ENCODE data around the gene LHFPL5.
A peak's percentile ranks its signal among the peaks of the same experiment; 100 is the strongest.

The LHFPL5 gene

GRCh38 chr6:35794536-35795452 is 10.4 kb upstream of the LHFPL5 start:
- no peak for DNase-seq

GRCh38 chr6:35795453-35796071 is 9.6 kb upstream of the LHFPL5 start:
- DNase-seq, result no peak

- no peak for DNase-seq
Measured at GRCh38 chr6:35796236-35796635, 8.9 kb upstream of the LHFPL5 start.

GRCh38 chr6:35797837-35798526 is 7.2 kb upstream of the LHFPL5 start:
- DNase-seq, result no peak

GRCh38 chr6:35798706-35799105 is 6.4 kb upstream of the LHFPL5 start:
- no peak for DNase-seq

GRCh38 chr6:35801148-35801547 is 4.0 kb upstream of the LHFPL5 start:
- DNase-seq, result no peak

GRCh38 chr6:35808688-35809087 is 3.5 kb downstream of the LHFPL5 start:
- DNase-seq, result no peak

- no peak for DNase-seq
Measured at GRCh38 chr6:35809809-35810208, 4.7 kb downstream of the LHFPL5 start.

- DNase-seq, result no peak
Measured at GRCh38 chr6:35810971-35811698, 6.0 kb downstream of the LHFPL5 start.

- DNase-seq, result no peak
Measured at GRCh38 chr6:35811699-35811995, 6.5 kb downstream of the LHFPL5 start.

- DNase-seq, result no peak
Measured at GRCh38 chr6:35817515-35817914, 12.4 kb downstream of the LHFPL5 start.

- DNase-seq, result no peak
Measured at GRCh38 chr6:35823601-35824000, 18.4 kb downstream of the LHFPL5 start.

GRCh38 chr6:35824552-35825192 is 19.5 kb downstream of the LHFPL5 start:
- no peak for DNase-seq

GRCh38 chr6:35829306-35829705 is 24.2 kb downstream of the LHFPL5 start:
- no peak for DNase-seq

- no peak for DNase-seq
Measured at GRCh38 chr6:35831257-35832007, 26.3 kb downstream of the LHFPL5 start.

GRCh38 chr6:35833536-35833935 is 28.4 kb downstream of the LHFPL5 start:
- peak; percentile 22 to 43 for DNase-seq

- no peak for DNase-seq
Measured at GRCh38 chr6:35839019-35839418, 33.9 kb downstream of the LHFPL5 start.

GRCh38 chr6:35842381-35842780 is 37.2 kb downstream of the LHFPL5 start:
- DNase-seq, result no peak

GRCh38 chr6:35844290-35844689 is 39.1 kb downstream of the LHFPL5 start:
- no peak for DNase-seq

- peak; percentile 75 to 89 for DNase-seq
Measured at GRCh38 chr6:35850208-35850607, 45.1 kb downstream of the LHFPL5 start.

- DNase-seq, result no peak
Measured at GRCh38 chr6:35852994-35853393, 47.8 kb downstream of the LHFPL5 start.

GRCh38 chr6:35856250-35856649 is 51.1 kb downstream of the LHFPL5 start:
- DNase-seq, result no peak

Data from inflammatory macrophage (primary cell).